A549 treated with CpdA at 1 μM for 4 hours (cell line): ENCODE results near the gene SFXN2. TPM values are rescaled to one million over a fixed set of nuclear protein-coding genes. Genes with fewer than 3 reads are reported as not detected.

Experiments used
- total RNA-seq: library from RNA; stranded (reverse); fragments of 200-300 nt; extraction: Qiagen RNA extraction; gene quantifications from 5 replicates; pipeline ENCODE4 v1.2.3, GENCODE V29; 2022; ENCODE audit warnings: low read depth

Gene SFXN2, protein sequence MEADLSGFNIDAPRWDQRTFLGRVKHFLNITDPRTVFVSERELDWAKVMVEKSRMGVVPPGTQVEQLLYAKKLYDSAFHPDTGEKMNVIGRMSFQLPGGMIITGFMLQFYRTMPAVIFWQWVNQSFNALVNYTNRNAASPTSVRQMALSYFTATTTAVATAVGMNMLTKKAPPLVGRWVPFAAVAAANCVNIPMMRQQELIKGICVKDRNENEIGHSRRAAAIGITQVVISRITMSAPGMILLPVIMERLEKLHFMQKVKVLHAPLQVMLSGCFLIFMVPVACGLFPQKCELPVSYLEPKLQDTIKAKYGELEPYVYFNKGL
- total RNA-seq = 2.7 to 4.1 TPM (median 3.6 TPM) in 5 replicates

DNA sequence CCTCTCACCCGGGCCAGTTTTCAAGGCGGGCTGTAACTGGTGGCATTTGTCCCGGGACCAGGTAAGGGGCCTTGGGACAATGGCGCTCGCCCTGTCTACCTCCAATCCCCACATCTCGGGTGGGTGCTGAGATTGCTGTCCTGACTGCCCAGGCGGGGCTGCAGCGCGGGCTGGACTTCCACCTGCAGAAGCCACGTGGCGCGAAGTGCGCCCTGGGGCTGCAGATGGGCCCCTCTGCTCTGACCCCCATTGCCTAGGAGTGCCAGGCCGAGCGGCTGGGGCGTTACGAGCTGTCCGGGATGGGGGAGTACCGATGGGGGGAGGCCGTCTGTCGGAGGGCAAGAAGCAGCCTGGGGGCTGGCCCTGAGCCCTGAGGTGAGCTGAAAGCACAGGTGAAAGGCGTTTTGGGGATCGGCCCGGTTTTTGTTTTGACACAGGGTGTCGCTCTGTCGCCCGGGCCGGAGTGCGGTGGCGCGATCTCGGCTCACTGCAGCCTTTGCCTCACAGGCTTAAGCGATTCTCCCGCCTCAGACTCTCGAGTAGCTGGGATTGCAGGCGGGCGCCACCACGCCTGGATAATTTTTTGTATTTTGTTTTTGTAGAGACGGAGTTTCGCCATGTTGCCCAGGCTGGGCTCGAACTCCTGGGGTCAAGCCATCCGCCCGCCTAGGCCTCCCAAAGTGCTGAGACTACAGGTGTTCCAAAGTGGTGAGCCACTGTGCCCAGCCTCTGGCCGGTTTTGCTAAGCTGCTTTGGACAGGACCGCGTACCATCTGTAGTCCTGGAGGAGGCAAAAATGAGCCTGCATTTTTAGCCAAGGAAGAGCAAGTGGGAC is at the start of gene SFXN2:
Gene SFXN2 (plus strand): TSS at position 16 of the 835 bp plus-strand sequence. CDS start 12,001 bp downstream, outside the sequence.

DNA sequence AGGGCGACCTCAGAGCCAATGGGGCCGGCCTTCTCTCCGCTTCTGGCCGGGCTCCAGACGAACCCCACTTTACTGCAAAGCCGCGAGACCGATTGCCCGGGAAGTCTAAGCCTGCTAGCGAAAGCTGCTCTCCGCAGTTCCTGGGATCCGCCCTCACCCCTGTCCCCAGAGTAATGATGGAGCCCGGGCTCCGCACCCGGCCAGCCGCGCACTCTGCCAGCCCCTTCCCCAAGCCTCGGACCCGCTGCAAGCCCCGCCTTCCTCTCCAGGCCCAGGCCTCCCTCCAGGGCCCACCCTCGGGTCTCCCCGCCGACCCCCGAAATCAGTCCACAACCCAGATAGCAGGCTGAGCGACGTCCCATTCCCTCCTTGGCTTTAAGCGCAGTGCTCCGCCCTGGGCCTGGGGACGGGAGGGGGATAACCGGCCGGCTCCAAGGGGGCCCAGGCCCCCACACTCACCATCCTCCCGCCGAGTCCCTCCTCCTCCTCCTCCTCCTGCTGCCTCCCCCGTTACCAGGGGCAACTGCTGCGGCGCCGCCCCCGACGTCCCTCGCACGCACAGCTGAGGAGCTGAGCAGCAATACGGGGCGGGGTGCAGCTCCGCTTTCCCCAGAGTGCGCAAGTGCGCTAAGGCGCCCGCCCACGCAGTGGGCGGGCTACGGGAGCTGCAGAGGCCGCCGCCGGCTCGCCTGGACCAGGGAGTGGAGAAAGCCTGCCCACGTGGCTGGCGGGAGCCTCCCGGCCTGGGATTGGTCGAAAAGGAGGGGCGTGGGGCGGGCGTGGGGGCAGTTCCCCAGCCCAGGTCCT is 419 bp upstream of the SFXN2 start, which contains the start of gene ARL3:
Gene ARL3 (minus strand): TSS at position 584 of the 807 bp plus-strand sequence. CDS start 122 bp downstream, at position 462.

DNA sequence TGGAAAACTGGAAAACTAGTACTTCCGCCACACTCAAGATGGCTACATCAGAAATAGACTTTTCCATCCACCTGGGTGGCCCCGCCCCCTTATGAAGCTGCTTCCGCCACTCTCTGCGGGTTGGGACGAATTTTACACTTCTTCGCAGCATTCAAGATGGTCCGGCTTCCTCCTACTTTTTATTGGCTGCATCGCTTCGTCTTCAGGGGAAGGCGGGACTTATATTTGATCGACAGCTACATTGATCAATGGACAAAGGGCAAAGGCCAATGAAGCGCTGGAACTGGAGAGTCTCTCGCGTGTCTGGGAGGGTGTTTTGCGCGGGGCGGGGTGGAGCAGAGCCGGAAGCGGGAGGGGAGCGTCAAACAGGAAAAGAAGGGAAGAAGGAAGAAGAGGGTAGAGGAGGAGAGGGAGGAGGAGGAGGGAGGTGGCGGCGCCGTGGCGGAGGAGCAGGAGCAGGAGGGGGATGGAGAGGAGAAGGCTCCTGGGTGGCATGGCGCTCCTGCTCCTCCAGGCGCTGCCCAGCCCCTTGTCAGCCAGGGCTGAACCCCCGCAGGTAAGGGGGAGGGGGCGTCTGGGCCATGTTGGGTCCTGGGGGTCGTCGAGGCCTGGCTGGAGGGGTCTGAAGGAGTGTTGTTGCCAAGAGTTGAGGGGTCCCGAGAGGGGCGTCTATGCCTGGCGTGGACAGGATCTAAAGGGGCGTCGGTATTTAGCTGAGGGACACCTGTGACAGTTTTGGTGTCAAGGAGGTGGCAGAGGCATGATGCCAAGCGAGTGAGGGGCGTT is 29.3 kb downstream of the SFXN2 start, which contains the start of gene WBP1L:
Gene WBP1L (plus strand): TSS at position 361 of the 786 bp plus-strand sequence. CDS start 106 bp downstream, at position 467.

Other genes starting within 250 kb of the SFXN2 start
- 84.0 to 96.4 TPM (median 93.6 TPM) in 5 replicates for gene ACTR1A, start 211.9 kb upstream of the SFXN2 start, total RNA-seq
- gene SUFU, start 210.7 kb upstream of the SFXN2 start, total RNA-seq = 6.4 to 8.4 TPM (median 7.3 TPM) in 5 replicates
- gene TRIM8, start 70.2 kb upstream of the SFXN2 start, total RNA-seq = 39.0 to 48.6 TPM (median 46.8 TPM) in 5 replicates
- 14.4 to 14.9 TPM (median 14.8 TPM) in 5 replicates for gene ARL3, start 239 bp upstream of the SFXN2 start, total RNA-seq
- gene WBP1L, start 29.3 kb downstream of the SFXN2 start, total RNA-seq = 23.5 to 29.3 TPM (median 26.6 TPM) in 5 replicates
- not detected in 5 replicates for gene CYP17A1, start 122.8 kb downstream of the SFXN2 start, total RNA-seq
- gene BORCS7, start 139.6 kb downstream of the SFXN2 start, total RNA-seq = 23.3 to 31.9 TPM (median 25.2 TPM) in 5 replicates
- 3.3 to 4.7 TPM (median 4.0 TPM) in 5 replicates for gene AS3MT, start 154.8 kb downstream of the SFXN2 start, total RNA-seq
- gene CNNM2, start 203.7 kb downstream of the SFXN2 start, total RNA-seq = 4.7 to 6.1 TPM (median 5.6 TPM) in 5 replicates